ENCODE measurements around the gene MAPKBP1. TPM values are rescaled to one million over a fixed set of nuclear protein-coding genes. Genes with fewer than 3 reads are reported as not detected.

MAPKBP1 gene
- total and polyA plus RNA-seq, 2 of the 4 experiments (the other 2 are of a cell fraction): 12.5 to 15.3 TPM

- ATAC-seq (ENCODE audit: low read depth): no peak
- Histone ChIP-seq H3K56ac (ENCODE audit: extremely low read depth, insufficient read depth, low read length) (no peak overlapping the region), H3K14ac (replicated peaks; ENCODE audit: low read depth, low read length) (no peak overlapping the region), H2BK15ac (ENCODE audit: low read depth, low read length) (no peak overlapping the region), H3K4me3 (ENCODE audit: insufficient read depth, low read depth, low read length) (no peak overlapping the region), H3K4me1 (ENCODE audit: control insufficient read depth, insufficient read depth, low read length) (peaks cover 2% of the 10 kb centered on the region; the same call in 1 of the 2 replicates), H3K4ac (ENCODE audit: low read depth, low read length) (no peak overlapping the region), H2AK9ac (replicated peaks; ENCODE audit: low read depth, low read length, poor library complexity) (no peak overlapping the region), H3K27me3 (ENCODE audit: control insufficient read depth, insufficient read depth, low read length) (no peaks in the 10 kb centered on the region), H4K8ac (ENCODE audit: low read depth in 2 of 2, low read length in 2 of 2) (no peak overlapping the region), H4K91ac (ENCODE audit: insufficient read depth, low read depth, low read length) (no peak overlapping the region), H2BK5ac (ENCODE audit: low read depth, low read length, poor library complexity, severe bottlenecking) (no peak overlapping the region), H3K23ac (ENCODE audit: low read depth, low read length) (no peak overlapping the region), H3K9ac (ENCODE audit: low read depth, low read length) (no peak overlapping the region), H2AFZ (replicated peaks; ENCODE audit: low read length, poor library complexity) (no peak overlapping the region), H3K9me1 (ENCODE audit: insufficient read depth, low read length) (no peaks in the 10 kb centered on the region), H3K36me3 (ENCODE audit: control insufficient read depth, insufficient read depth, low read length) (peaks cover 69% of the 10 kb centered on the region), H3K27ac (ENCODE audit: insufficient read depth, low read length) (no peak overlapping the region), H3K9me3 (ENCODE audit: control insufficient read depth, insufficient read depth, low read length) (no peaks in the 10 kb centered on the region), H2AK5ac (ENCODE audit: low read depth, low read length) (no peak overlapping the region), H4K20me1 (ENCODE audit: insufficient read depth, low read length) (no peaks in the 10 kb centered on the region; the same call in 1 of the 2 replicates), H2BK120ac (ENCODE audit: low read depth, low read length) (no peak overlapping the region), H3K79me1 (ENCODE audit: low read depth in 1 of 2, low read length in 2 of 2) (no peaks in the 10 kb centered on the region), H3K4me2 (ENCODE audit: low read depth, low read length) (no peak overlapping the region), H4K5ac (ENCODE audit: low read depth, low read length) (no peak overlapping the region), H3K18ac (ENCODE audit: low read depth, low read length) (no peak overlapping the region), H2BK20ac (ENCODE audit: low read depth, low read length) (no peak overlapping the region)
- no peak for TF ChIP-seq USF2 (IDR thresholded peaks at IDR 0.05; ENCODE audit: low read depth, low read length)
- TF ChIP-seq MAZ (IDR thresholded peaks at IDR 0.05; ENCODE audit: borderline replicate concordance, low read depth, low read length): no peak
- TF ChIP-seq MXI1 (IDR thresholded peaks at IDR 0.05; ENCODE audit: borderline replicate concordance, low read depth, low read length): no peak
- no peak for TF ChIP-seq ELK1 (IDR thresholded peaks at IDR 0.05; ENCODE audit: borderline replicate concordance, low read depth, low read length)
- TF ChIP-seq MAFK (IDR thresholded peaks at IDR 0.05; ENCODE audit: low read depth, low read length): no peak
- TF ChIP-seq POLR2A (IDR thresholded peaks at IDR 0.05; ENCODE audit: low read depth, low read length): no peak
- no peak for DNase-seq
- dilution Hi-C loops (cut with HindIII; ENCODE audit: low sequenced_read_pairs, unreplicated experiment) (no loop called here), in situ Hi-C loops (cut with MboI; ENCODE audit: low sequenced_read_pairs) (no loop called here), intact Hi-C loops (cut with micrococcal nuclease) (no loop called here)
- BruUV-seq (replicated peaks): no TSS peak
- CTCF ChIA-PET: no interaction called here
- 92% methylated on average over 6 of the region's 6 CpGs; no CpG with 5 or more reads in 1 of the 2 experiments for WGBS, 2 experiments (ENCODE audit: extremely low coverage in 2 of 2, insufficient read length in 1 of 2)
- POLR2A ChIA-PET (ENCODE audit: unreplicated experiment): no interaction called here
Measured at GRCh38 chr15:41822957-41823356, 48.7 kb downstream of the MAPKBP1 start.
